ENCODE results near the gene DSE. TPM values are rescaled to one million over a fixed set of nuclear protein-coding genes. Genes with fewer than 3 reads are reported as not detected.

The DSE gene
- total RNA-seq, 1 experiment from 2014 or later, result 69.7 TPM

DNA sequence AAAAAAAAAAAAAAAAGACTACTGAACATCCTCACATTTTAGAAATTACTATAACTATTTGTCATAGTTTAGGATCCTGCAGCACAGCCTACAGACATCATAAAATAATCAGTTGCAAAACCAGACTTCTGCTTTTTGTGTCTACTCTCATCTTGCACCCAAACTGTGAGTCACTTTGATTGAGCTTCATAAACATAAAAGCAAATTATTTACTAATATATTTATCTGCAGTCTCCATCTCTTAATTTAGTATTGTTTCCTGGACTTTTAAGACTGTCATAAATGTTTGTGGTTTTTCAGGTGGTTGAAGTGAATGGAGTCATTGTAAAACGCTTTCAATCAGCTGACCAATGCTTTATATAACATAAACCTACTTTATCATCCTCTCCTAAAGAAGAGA lies 75.7 kb downstream of the DSE start:
- peak; percentile 24 for DNase-seq (ENCODE audit: low read depth)

- peak; percentile 28 for DNase-seq (ENCODE audit: low read depth)
Measured at GRCh38 chr6:116447052-116447451, 76.3 kb downstream of the DSE start.

GRCh38 chr6:116447496-116448011 lies 76.8 kb downstream of the DSE start:
- DNase-seq (ENCODE audit: low read depth), result peak; percentile 80

GRCh38 chr6:116449565-116449964 lies 78.8 kb downstream of the DSE start:
- no peak for DNase-seq (ENCODE audit: low read depth)

DNA sequence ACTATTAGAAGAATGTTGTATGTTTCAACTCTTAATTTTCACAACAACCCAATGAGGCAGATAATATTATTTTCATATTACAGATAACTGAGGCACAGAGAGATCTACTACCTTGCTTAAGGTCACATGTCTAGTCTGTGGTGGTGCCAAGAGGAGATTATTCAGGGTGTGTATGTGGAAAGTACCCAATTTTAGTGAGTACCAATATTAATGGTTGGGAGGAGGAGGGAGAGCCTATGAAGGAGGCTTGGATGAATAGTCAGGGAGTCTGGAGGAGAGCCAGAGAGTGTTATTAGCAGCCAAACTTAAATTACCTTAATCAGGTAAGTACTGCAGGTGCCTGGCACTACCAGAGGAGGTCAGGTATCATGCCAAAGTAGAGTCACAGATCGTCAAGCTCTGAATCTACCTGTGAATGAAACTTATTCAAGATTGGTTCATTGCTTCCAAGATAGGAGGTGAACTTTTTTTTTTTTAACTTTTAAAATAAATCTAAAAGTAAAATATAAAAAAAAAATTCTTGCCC lies 79.5 kb downstream of the DSE start:
- no peak for DNase-seq (ENCODE audit: low read depth)

- no peak for DNase-seq (ENCODE audit: low read depth)
Measured at GRCh38 chr6:116450769-116451740, 80.3 kb downstream of the DSE start.

DNA sequence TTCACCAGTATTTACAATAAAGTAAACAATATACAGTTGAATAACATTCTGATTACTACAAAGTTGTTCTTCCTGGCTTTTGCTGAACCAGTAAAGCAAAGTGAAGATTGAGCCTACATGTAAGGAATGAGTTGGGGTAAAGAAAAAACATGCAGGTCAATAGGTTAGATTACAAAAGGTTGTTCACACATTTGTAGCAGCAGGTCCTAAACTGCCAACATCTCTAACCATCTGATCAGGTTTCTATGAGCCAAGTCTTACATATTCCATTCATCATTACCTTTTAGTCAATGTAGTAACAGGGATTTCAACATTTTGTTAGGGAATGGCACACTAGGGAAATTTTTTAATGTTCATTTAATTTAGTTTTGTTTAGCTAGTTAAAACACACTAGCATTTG lies 81.2 kb downstream of the DSE start:
- DNase-seq (ENCODE audit: low read depth), result no peak

DNA sequence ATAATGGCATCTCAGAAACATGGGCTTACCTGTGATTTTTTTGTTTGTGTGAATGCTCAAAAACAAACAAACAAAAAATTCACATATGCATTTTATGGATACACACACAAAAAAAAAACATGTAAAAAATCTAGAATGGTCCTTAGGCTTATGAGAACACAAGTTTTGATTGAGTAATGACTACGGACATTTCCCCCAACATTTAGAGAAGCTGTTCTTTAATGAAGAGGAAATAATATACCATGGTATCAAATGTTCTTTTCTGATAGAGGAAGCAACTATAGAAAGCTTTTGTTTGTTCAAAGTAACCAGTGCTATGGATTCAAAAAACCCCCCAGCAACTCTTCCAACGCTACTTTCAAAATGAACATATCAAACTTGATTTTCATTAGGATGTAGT lies 81.8 kb downstream of the DSE start:
- no peak for DNase-seq (ENCODE audit: low read depth)

DNA sequence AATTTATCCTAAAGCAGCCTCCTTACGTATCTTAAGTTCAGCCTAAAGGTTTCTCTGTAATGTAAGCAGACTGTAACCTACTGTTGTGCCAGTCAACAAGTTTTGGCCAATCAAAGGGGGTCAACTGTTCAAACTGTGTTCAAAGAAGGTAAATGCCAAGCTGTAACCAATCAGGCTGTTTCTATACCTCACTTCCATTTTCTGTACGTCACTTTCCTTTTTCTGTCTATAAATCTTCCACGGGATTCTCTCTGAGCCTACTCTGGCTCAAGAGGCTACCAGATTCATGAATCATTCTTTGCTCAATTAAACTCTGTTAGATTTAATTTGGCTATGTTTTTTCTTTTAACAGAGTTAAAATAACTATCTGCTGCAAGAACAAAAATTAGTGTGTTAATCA lies 85.4 kb downstream of the DSE start:
- DNase-seq (ENCODE audit: low read depth), result no peak

DNA sequence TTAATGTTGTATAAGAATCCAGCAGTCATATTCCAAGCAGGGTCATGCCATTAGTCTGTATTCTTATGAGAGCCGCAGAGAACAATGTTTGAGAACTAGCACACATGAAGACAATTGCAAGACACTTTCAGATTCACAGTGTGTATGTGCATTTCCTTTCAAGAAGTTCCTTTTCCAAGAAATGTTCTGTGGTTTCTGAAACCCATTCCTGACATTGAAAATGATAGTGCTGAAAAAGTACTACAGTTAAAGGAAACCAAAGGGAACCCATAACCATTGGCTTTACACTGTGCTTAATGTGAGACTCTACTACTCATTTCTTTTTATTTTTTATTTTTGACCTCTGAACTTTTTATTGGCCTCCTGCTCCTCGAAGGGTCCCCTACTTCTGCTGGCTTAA lies 86.2 kb downstream of the DSE start:
- no peak for DNase-seq (ENCODE audit: low read depth)

- DNase-seq (ENCODE audit: low read depth), result no peak
Measured at GRCh38 chr6:116458264-116458663, 87.5 kb downstream of the DSE start.

- no peak for DNase-seq (ENCODE audit: low read depth)
Measured at GRCh38 chr6:116459927-116460326, 89.2 kb downstream of the DSE start.

DNA sequence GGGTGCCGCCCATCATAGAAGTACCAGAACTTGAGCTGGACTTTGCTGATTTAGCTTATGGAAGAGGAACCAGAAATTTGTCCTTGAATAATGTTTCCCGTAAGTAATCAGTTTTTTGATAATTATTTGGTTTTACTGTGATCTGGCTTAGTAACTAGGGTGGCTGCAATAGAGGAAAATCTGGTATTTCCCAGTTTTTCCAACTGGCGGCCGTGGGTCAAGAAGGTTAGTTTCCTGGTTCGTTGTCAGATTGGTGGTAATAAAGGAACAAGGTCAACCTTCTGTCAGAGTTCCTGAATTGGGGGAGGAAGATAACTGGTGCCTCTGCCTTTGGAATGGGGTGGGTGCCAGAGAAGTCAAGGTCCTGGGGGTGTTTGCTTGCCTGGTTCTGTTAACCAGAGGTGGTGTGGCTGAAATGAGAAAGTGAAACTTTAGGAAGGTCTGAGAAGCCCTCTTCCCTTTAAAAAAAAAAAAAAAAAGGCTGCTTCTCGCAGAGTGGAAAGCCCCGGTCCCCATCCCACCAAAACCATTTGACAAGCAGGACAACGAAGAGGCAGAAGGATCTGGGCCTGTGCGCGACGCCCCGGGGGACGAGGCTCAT lies 90.7 kb downstream of the DSE start, which contains the start of gene CALHM6:
Gene CALHM6 (plus strand): TSS at position 45 of the 601 bp plus-strand sequence. CDS start 555 bp downstream, at position 600.
- DNase-seq (ENCODE audit: low read depth), result no peak

- DNase-seq (ENCODE audit: low read depth), result peak; percentile 77
Measured at GRCh38 chr6:116461932-116462885, 91.5 kb downstream of the DSE start.

DNA sequence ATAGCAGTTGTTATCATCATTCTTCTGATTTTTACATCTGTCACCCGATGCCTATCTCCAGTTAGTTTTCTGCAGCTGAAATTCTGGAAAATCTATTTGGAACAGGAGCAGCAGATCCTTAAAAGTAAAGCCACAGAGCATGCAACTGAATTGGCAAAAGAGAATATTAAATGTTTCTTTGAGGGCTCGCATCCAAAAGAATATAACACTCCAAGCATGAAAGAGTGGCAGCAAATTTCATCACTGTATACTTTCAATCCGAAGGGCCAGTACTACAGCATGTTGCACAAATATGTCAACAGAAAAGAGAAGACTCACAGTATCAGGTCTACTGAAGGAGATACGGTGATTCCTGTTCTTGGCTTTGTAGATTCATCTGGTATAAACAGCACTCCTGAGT lies 92.6 kb downstream of the DSE start:
- no peak for DNase-seq (ENCODE audit: low read depth)

GRCh38 chr6:116465246-116465645 lies 94.5 kb downstream of the DSE start:
- DNase-seq (ENCODE audit: low read depth), result no peak

- no peak for DNase-seq (ENCODE audit: low read depth)
Measured at GRCh38 chr6:116467096-116467495, 96.3 kb downstream of the DSE start.

- DNase-seq (ENCODE audit: low read depth), result no peak
Measured at GRCh38 chr6:116467514-116467913, 96.8 kb downstream of the DSE start.

DNA sequence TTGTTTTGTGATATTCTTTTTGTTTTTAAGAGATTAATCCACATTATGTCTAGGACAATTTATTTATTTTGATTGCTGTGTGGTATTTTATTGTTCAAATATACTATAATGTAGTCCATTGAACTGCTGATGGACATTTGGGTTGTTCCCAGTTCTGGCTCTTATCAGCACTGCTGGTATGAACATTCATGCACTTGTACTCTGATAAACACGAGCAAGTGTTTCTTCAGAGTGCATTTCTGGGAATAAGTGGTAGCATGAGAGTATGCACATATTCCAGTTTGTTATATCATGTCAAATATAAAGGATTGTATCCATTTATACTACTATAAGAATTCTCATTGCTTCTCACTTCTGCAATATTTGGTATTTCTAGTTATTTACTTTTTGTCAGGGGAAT lies 97.5 kb downstream of the DSE start:
- no peak for DNase-seq (ENCODE audit: low read depth)

DNA sequence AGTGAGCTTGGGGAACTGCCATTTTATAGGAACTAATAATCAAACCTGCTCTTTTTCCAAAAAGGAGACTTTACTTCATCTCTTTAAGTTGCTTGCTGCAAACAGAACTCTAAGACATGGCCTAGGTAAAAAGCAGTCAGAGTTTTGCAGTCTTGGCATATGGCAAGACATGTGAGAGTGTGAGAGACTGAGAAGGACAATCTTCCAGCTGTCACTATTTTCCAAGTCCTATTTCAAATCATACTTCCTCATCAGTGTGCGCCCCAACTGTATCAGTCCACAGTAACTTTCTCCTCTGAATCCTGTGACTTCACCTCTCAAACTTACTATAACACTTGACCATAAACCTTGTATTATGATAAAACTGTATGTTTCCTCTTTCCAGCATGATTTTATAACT lies 100.8 kb downstream of the DSE start:
- DNase-seq (ENCODE audit: low read depth), result no peak

- DNase-seq (ENCODE audit: low read depth), result no peak
Measured at GRCh38 chr6:116472706-116473105, 102.0 kb downstream of the DSE start.
